OCI-LY3 (cell line): Measurements from ENCODE around the gene C2orf68.

Experiments used
- H2AFZ ChIP-seq: fragments of 200-600, 300-600 bp; shearing (Covaris generic); 2 replicates; pipeline ENCODE4 v1.6.0; 2014; ENCODE audit warnings: antibody characterized with exemption, low read depth, low read length
- H3K27ac ChIP-seq: fragments of 200-600, 300-600 bp; sonication (generic); 2 replicates; pipeline ENCODE4 v1.5.1; 2014; ENCODE audit warnings: mild to moderate bottlenecking, low read length, moderate library complexity, mixed read lengths
- H3K27me3 ChIP-seq: fragments of 200-600, 300-600 bp; sonication (generic); 2 replicates; pipeline ENCODE4 v1.6.1; 2014; ENCODE audit warnings: low read depth, low read length, mixed read lengths
- H3K36me3 ChIP-seq: fragments of 200-600, 300-600 bp; sonication (generic); replicated peaks from 2 replicates; pipeline ENCODE3; 2014; ENCODE audit warnings: low read depth, low read length, mixed read lengths
- H3K4me1 ChIP-seq: fragments of 300-600, 200-600 bp; sonication (generic); 2 replicates; pipeline ENCODE4 v1.6.1; 2014; ENCODE audit warnings: low read length, mixed read lengths
- H3K4me2 ChIP-seq: fragments of 200-600, 300-600 bp; sonication (generic); 2 replicates; pipeline ENCODE4 v1.6.1; 2014; ENCODE audit warnings: low read length, mixed read lengths
- H3K4me3 ChIP-seq: fragments of 300-600, 200-600 bp; sonication (generic); 2 replicates; pipeline ENCODE4 v1.5.1; 2014; ENCODE audit warnings: antibody characterized with exemption, mild to moderate bottlenecking, low read length, moderate library complexity
- H3K79me2 ChIP-seq: fragments of 300-600, 200-600 bp; shearing (Covaris generic); 2 replicates; pipeline ENCODE4 v1.6.1; 2014; ENCODE audit warnings: mild to moderate bottlenecking, low read length, mixed read lengths
- H3K9ac ChIP-seq: fragments of 300-600, 200-600 bp; shearing (Covaris generic); 2 replicates; pipeline ENCODE4 v1.6.0; 2014; ENCODE audit warnings: mild to moderate bottlenecking, low read length, moderate library complexity
- H3K9me3 ChIP-seq: fragments of 200-600, 300-600 bp; shearing (Covaris generic); 2 replicates; pipeline ENCODE4 v1.6.1; 2014; ENCODE audit warnings: low read length, mixed read lengths; ENCODE audit not compliant: insufficient read depth
- H4K20me1 ChIP-seq: fragments of 200-600, 300-600 bp; sonication (generic); 2 replicates; pipeline ENCODE4 v1.6.1; 2016; ENCODE audit warnings: low read length, mixed read lengths; ENCODE audit not compliant: insufficient read depth
- EZH2phosphoT487 ChIP-seq: fragments of 200-600 bp; shearing (Covaris generic); IDR thresholded peaks from 2 replicates; pipeline ENCODE4 v1.6.1; 2018; ENCODE audit warnings: antibody characterized with exemption, mixed run types, low read depth
- TF ChIP-seq, protein P1 (sequence below): fragments of 200-600, 300-600 bp; sonication (generic); IDR thresholded peaks from 2 replicates; pipeline ENCODE4 v1.5.1; 2014; ENCODE audit warnings: antibody characterized with exemption, low read length, low read depth

Gene C2orf68

GRCh38 chr2:85644909-85645308 lies 33.0 kb upstream of the C2orf68 start:
- Histone ChIP-seq H3K9ac (no peak overlapping the region; the same call in 1 of the 2 replicates), H3K79me2 (no peaks in the 10 kb centered on the region), H3K27ac (0 out of 2 replicates have a peak overlapping the region, but pooled peaks have one; percentile 15), H3K36me3 (peaks cover 77% of the 10 kb centered on the region), H3K27me3 (no peaks in the 10 kb centered on the region), H3K4me2 (peak overlapping the region; percentile 25), H3K4me3 (no peak overlapping the region), H3K9me3 (no peaks in the 10 kb centered on the region), H4K20me1 (peaks cover 11% of the 10 kb centered on the region), H2AFZ (no peak overlapping the region), H3K4me1 (peaks cover 53% of the 10 kb centered on the region)
- TF ChIP-seq EZH2phosphoT487 = no peak
- TF ChIP-seq, protein P1, sequence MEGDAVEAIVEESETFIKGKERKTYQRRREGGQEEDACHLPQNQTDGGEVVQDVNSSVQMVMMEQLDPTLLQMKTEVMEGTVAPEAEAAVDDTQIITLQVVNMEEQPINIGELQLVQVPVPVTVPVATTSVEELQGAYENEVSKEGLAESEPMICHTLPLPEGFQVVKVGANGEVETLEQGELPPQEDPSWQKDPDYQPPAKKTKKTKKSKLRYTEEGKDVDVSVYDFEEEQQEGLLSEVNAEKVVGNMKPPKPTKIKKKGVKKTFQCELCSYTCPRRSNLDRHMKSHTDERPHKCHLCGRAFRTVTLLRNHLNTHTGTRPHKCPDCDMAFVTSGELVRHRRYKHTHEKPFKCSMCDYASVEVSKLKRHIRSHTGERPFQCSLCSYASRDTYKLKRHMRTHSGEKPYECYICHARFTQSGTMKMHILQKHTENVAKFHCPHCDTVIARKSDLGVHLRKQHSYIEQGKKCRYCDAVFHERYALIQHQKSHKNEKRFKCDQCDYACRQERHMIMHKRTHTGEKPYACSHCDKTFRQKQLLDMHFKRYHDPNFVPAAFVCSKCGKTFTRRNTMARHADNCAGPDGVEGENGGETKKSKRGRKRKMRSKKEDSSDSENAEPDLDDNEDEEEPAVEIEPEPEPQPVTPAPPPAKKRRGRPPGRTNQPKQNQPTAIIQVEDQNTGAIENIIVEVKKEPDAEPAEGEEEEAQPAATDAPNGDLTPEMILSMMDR = no peak

GRCh38 chr2:85642725-85643124 lies 30.9 kb upstream of the C2orf68 start:
- H4K20me1 ChIP-seq = peaks cover 2% of the 10 kb centered on the region
- peaks cover 42% of the 10 kb centered on the region for H3K4me1 ChIP-seq
- TF ChIP-seq EZH2phosphoT487 = no peak
- H3K4me3 ChIP-seq = no peak overlapping the region
- no peaks in the 10 kb centered on the region for H3K79me2 ChIP-seq
- peaks cover 70% of the 10 kb centered on the region for H3K36me3 ChIP-seq
- no peaks in the 10 kb centered on the region for H3K9me3 ChIP-seq
- peak overlapping the region; percentile 13; the same call in 1 of the 2 replicates for H3K4me2 ChIP-seq
- no peak overlapping the region for H2AFZ ChIP-seq
- peak overlapping the region; percentile 23; the same call in 1 of the 2 replicates for H3K27ac ChIP-seq
- no peaks in the 10 kb centered on the region for H3K27me3 ChIP-seq
- no peak overlapping the region for H3K9ac ChIP-seq

GRCh38 chr2:85635636-85636035 lies 23.8 kb upstream of the C2orf68 start:
- H3K79me2 ChIP-seq = peaks cover 6% of the 10 kb centered on the region; the same call in 1 of the 2 replicates
- TF ChIP-seq EZH2phosphoT487 = no peak
- TF ChIP-seq, protein P1 = no peak
- H3K27me3 ChIP-seq = no peaks in the 10 kb centered on the region
- no peak overlapping the region for H3K4me3 ChIP-seq
- H2AFZ ChIP-seq = no peak overlapping the region
- H3K9ac ChIP-seq = no peak overlapping the region
- no peak overlapping the region for H3K27ac ChIP-seq
- H3K4me1 ChIP-seq = 0 out of 2 replicates have a peak, but pooled peaks cover 3% of the 10 kb centered on the region
- H3K9me3 ChIP-seq = no peaks in the 10 kb centered on the region
- H3K4me2 ChIP-seq = no peak overlapping the region
- no peaks in the 10 kb centered on the region for H4K20me1 ChIP-seq
- peaks cover 42% of the 10 kb centered on the region for H3K36me3 ChIP-seq

- no peak overlapping the region for H3K27ac ChIP-seq
- H3K36me3 ChIP-seq = peaks cover 47% of the 10 kb centered on the region
- H4K20me1 ChIP-seq = no peaks in the 10 kb centered on the region
- H3K4me1 ChIP-seq = 0 out of 2 replicates have a peak, but pooled peaks cover 3% of the 10 kb centered on the region
- TF ChIP-seq, protein P1 = no peak
- TF ChIP-seq EZH2phosphoT487 = no peak
- no peak overlapping the region for H2AFZ ChIP-seq
- no peak overlapping the region for H3K9ac ChIP-seq
- H3K9me3 ChIP-seq = no peaks in the 10 kb centered on the region
- H3K79me2 ChIP-seq = peaks cover 6% of the 10 kb centered on the region; the same call in 1 of the 2 replicates
- H3K27me3 ChIP-seq = no peaks in the 10 kb centered on the region
- H3K4me2 ChIP-seq = no peak overlapping the region
- H3K4me3 ChIP-seq = no peak overlapping the region
Measured at GRCh38 chr2:85635011-85635410, 23.1 kb upstream of the C2orf68 start.
